NCI-H345 treated with DMSO at 0.1 percent for 48 hours (cell line): ENCODE results near the gene UBE2E2.

Experiments used
- DNase-seq: peaks from one replicate; lab custom pipeline; 2025; ENCODE audit not compliant: unreplicated experiment; lab: John Stamatoyannopoulos, UW

Gene UBE2E2

GRCh38 chr3:23239211-23240068 lies 36.3 kb downstream of the UBE2E2 start:
- no peak for DNase-seq

- DNase-seq = no peak
Observed at GRCh38 chr3:23240171-23240785, 37.2 kb downstream of the UBE2E2 start.

- DNase-seq = no peak
Observed at GRCh38 chr3:23241256-23241655, 38.1 kb downstream of the UBE2E2 start.

GRCh38 chr3:23242106-23242505 lies 39.0 kb downstream of the UBE2E2 start:
- no peak for DNase-seq

GRCh38 chr3:23244324-23245041 lies 41.4 kb downstream of the UBE2E2 start:
- no peak for DNase-seq

- DNase-seq = no peak
Observed at GRCh38 chr3:23246651-23247050, 43.5 kb downstream of the UBE2E2 start.

- DNase-seq = no peak
Observed at GRCh38 chr3:23248594-23249131, 45.5 kb downstream of the UBE2E2 start.

- no peak for DNase-seq
Observed at GRCh38 chr3:23249961-23250360, 46.8 kb downstream of the UBE2E2 start.

- no peak for DNase-seq
Observed at GRCh38 chr3:23252122-23252521, 49.0 kb downstream of the UBE2E2 start.

GRCh38 chr3:23253214-23253613 lies 50.1 kb downstream of the UBE2E2 start:
- no peak for DNase-seq

- DNase-seq = no peak
Observed at GRCh38 chr3:23254282-23254681, 51.2 kb downstream of the UBE2E2 start.

GRCh38 chr3:23254835-23255234 lies 51.7 kb downstream of the UBE2E2 start:
- no peak for DNase-seq

GRCh38 chr3:23256741-23257435 lies 53.8 kb downstream of the UBE2E2 start:
- no peak for DNase-seq

- no peak for DNase-seq
Observed at GRCh38 chr3:23258110-23258509, 55.0 kb downstream of the UBE2E2 start.

GRCh38 chr3:23259515-23259914 lies 56.4 kb downstream of the UBE2E2 start:
- DNase-seq = no peak

- DNase-seq = no peak
Observed at GRCh38 chr3:23262766-23263165, 59.6 kb downstream of the UBE2E2 start.

GRCh38 chr3:23263796-23264195 lies 60.7 kb downstream of the UBE2E2 start:
- DNase-seq = no peak

- no peak for DNase-seq
Observed at GRCh38 chr3:23264413-23264812, 61.3 kb downstream of the UBE2E2 start.

GRCh38 chr3:23270423-23270822 lies 67.3 kb downstream of the UBE2E2 start:
- DNase-seq = no peak

- no peak for DNase-seq
Observed at GRCh38 chr3:23271876-23272741, 69.0 kb downstream of the UBE2E2 start.
